T-helper 22 cell (primary cell): Measurements from ENCODE around the gene P2RY1.

ENCODE experiments used
- DNase-seq: peaks from one replicate; pipeline ENCODE4 v3.0.0-alpha.2; 2020; ENCODE audit warnings: low read depth

The P2RY1 gene, protein sequence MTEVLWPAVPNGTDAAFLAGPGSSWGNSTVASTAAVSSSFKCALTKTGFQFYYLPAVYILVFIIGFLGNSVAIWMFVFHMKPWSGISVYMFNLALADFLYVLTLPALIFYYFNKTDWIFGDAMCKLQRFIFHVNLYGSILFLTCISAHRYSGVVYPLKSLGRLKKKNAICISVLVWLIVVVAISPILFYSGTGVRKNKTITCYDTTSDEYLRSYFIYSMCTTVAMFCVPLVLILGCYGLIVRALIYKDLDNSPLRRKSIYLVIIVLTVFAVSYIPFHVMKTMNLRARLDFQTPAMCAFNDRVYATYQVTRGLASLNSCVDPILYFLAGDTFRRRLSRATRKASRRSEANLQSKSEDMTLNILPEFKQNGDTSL

DNA sequence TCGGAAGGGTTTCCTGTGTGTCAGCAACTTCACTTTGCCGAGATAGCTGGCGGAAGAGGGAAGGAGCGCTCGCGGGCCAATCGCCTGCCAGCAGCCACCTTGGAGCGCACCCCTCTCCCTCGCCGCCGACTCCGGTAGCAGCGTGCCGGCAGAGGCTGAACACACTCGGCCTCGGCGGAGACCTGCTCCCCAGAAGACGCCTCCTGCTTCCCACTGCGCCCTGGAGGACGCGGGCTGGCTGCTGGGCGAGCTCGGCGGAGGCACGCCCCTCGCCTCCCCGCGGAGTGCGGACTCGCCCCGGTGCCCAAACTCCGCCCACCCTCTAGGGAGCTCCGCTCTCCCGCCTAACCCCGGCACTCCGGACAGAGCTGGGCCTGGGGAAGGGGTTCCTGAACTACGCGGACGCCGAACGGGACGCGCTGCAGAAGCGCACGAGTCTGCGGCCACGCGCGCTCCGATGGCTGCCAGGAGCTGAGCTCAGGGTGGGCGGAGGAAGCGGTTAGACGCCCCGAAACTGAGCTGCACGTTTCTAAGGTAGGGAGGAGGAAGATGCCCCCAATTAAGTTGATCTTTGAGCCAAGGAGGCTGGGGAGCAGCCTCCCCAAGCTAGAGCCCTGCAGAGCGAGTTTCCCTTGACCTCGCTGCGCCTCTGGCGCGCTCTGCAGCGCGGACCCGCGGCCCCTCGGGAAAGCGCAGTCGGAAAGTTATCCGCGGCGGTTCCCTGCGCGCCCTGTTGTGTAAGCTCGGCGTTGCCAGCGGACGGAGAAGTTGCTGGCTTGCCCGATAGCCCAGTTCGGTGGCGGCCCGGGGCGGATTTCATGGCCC, at the start of gene P2RY1:
Gene P2RY1, plus strand, starts transcription at position 356 of the 825 bp plus-strand sequence. CDS start 652 bp downstream, outside the sequence.
- no peak for DNase-seq

DNA sequence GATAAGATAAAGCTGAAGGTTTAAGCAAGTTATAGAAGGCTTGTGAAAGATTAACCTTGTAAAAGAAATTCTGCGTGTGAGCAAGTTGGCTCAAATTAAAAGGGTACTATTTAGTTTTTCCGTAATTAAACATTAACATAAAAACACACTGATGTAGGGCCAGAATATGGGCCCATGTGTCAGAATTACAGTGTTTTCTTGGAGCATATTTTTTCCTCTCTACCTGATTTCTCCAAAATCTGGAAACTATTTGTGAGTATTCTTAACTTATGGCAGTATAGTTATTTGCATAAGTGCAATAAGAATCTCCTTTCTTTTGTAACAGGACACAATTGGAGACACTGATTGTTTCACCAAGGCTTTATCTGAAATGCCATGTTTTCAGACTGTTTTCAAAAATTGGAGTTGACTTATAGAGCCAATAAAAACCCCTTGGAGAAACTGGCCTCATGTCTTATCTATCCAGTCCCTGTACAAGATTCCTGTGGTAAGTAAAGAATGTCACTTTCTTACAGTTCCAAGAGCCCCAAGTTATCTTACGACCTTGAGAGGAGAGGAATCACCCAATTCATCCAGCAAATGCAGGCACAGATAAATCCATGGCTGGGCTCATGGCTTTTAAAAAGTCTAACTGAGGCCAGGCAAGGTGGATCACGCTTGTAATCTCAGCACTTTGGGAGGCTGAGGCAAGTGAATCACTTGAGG, 47.8 kb upstream of the P2RY1 start:
- DNase-seq: no peak

DNA sequence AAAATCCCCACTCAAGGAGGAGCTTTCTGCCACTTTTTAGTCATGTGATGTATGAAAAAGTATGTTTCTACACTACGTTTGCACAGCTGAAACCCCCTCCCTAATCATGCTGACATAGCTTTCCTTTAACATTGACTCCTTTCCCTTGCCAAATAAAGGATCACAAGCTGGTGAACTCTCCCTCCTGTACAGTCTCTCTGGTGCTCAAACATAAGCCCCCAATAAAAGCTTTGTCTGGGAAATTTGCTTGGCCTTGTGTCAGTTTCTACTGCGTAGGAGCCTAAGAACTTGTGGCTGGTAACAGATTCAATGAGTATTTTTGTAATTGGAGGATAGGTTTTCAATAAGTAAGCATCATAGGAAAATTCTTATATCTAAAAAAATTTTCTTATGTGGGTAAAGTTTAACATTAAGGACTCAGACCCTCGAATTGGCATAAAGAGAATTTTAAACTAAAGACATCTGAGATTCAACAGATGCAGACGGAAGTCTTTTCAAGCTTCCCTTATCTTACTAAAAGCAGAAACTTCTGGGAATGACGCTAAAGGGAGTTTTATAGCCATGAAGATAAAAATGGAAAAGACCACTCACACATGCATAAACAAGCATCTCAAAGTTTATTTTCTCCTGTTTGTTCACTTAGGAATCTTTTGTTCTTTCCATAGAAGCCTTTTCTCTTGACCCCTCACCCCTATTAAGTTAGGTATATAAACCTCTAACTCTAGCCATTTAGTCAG, 44.1 kb upstream of the P2RY1 start:
- no peak for DNase-seq

DNA sequence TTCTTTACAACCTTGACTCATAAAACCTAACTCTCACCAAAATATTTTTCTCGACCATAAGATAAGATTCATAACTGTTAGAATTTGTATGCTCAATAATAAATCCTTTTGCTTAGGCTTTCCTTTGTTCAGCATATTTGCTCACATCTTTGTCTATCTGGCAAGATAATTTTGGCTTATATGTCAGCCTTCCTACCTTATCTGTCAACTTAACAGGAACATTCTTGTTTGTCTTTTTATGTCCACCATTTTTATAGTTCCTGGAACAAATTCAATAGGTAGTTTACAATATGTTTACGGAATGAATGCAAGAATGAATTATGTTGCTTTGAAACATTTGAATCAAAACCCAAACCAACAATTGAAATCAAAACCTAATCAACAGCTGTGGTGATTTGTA, 41.0 kb upstream of the P2RY1 start:
- no peak for DNase-seq

DNA sequence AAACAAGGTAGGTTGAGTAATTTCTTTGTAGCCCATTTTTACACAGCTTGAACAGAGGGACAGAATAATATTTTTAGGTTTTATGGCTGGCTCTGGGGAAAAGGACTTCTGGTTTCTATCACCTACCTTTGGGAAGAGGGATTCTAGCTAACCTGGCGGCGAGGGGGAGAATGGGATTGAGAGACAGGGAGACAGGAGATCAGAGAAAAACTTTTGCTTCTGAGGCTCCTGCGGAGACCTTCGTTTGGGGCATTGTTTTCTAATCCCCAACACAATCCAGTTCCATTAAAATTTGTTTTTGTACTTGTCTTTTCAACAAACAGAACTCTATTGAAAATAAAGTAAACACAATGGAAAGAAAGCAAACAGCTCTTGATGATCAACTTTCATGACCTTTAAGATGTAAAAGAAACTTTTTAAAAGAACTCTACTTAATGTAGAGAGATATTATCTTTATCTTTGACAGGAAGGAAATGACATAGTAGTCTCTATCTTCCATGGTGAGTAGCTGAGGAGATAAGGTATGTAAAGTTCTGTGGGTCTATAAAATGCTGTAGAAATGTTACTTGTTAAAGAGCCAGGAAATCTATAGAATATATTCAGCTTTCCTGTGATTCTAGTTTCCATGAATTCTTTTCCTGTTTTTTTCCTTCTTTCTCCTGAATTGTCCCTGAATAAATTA, 37.0 kb upstream of the P2RY1 start:
- DNase-seq: no peak

DNA sequence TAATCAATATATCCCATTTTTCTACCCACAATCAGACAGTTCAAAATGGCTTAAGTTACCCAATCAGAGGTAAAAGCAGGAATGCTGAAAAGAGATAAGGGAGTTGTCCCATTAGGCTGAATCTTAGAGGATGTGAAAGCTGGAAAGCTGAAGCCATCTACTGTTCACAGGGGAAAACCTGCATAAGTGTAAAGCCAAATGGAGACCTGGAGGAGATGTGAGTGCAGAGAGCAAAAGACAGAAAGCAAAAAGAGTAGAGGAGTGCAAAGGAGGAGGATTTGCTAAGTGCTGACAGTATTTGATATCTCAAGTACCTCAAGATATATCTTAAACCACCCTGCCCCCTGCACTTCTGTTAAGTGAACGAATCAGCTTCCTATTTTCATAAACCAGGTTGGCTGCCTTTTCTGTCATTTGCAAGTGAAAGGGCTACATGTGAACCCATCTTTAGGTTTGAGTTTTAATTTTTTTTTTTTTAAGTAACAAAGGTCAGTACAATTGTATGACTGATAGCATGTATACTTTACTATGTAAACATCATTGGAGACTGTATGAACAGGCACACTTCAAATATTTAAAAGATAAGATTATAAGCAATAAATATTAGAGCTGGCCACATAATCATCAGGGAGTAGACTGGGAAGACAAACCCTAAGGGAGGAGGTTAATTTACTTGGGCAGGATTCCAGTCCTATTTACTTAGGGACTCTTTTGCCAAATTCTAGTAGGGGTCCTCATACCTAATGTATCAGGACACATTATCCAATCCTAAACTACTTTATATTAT, 22.8 kb upstream of the P2RY1 start:
- DNase-seq: no peak

DNA sequence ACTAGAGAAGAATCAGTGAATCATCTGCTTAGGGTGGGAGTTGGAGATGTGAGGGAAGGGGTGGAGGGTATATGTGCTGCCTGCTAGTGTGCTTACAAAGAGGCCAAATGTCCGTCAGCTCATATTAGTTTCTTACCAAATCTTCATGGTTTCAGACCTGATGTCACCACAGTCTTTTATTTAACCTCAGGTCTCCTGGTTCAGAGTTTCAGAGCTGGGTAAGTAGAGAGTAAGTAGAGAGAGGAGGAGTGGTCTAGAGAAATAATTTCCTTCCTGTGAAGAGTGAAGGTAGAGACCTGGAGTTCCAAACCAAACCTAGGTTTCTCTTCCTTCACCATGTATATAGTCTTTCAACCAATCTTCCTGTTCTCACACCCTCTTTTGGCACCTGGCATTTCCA, 17.5 kb upstream of the P2RY1 start:
- DNase-seq: no peak

DNA sequence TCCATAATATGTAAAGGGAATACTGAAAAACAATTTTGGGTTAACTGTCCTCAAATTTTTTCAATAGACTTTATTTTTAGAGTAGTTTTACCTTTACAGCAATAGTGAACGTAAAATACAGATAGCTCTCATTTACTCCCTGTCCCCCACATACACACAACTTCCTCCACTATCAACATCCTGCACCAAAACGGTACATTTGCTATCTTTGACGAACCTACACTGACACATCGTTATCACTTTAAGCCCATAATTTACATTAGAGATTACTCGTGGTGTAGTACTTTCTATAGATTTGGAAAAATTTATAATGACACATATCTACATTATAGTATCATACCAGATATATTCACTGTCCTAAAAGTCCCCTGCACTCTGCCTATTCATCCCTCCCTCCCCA, 16.9 kb upstream of the P2RY1 start:
- DNase-seq: no peak

DNA sequence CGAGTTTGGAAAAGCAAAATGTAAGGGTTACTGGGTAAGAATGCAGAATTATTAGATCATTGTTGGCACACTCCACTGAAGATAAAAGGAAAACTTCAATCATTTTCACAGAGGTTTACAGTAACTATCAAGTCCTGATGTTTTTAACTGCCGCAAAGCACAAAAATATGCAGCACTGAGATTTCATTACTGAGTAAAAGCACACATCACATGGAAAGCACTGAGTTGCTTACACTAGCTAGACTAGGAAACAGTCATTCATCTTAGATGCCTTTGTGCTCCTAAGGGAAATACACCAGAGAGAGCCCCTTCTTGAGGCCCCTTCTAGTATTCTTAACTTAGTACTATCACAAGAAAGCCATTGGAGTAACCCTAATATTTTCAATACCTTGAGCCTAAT, 11.8 kb upstream of the P2RY1 start:
- no peak for DNase-seq

DNA sequence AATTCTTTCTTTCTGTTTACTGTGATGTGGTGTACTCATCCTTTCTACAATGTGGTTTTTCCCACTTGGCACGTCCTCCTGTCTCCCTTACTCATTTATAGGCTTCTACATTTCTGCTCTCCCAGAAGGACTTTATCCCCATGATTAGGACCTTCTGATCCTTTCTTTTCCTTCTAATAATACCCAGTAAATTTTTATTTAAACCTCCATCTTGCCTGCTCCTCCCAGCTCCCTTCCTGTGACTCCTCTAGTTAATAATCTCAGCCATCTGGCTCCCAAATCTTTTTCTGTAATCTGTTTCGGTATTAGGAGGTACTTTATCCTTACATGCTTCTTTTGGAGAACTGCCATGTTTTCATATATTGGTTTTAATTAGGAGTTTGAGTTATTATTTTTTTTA, 11.2 kb upstream of the P2RY1 start:
- DNase-seq: no peak

DNA sequence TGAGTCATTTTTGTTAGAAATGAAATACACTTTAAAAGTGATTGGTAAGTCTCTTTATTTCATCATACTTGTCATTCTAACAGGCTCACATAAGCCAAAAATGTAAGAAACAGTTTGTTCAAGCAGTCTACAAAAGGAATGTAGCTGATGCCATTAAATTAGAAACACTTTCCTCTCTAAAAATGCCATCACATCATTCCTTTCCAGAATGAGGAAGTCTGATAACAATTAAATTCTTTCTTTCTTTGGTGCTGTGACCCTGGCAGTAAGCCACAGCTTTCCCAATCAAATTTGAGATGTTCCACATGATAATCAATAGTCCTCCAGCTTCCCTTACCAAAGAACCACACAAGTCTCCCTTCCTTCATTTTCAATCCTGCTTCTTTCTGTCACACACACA, 9.4 kb upstream of the P2RY1 start:
- DNase-seq: no peak

DNA sequence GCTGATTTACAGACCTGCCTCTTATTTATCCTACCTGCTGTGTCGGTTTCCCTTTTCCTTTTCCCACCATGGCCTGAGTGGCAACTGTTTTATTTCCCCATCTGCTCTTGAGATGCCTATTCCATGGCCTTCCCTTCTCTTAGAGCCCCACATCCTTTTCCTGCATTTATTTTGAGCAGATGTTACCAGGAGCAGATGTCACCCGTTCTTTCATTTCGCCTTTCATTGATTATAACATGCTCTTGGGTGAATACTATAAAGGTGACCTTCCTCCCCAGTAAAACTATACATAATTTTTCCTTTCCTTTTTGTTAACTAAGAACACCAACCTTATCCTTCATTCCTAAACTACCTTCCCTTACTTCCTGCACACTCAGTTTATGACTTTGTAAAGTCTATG, 8.5 kb upstream of the P2RY1 start:
- DNase-seq: no peak

DNA sequence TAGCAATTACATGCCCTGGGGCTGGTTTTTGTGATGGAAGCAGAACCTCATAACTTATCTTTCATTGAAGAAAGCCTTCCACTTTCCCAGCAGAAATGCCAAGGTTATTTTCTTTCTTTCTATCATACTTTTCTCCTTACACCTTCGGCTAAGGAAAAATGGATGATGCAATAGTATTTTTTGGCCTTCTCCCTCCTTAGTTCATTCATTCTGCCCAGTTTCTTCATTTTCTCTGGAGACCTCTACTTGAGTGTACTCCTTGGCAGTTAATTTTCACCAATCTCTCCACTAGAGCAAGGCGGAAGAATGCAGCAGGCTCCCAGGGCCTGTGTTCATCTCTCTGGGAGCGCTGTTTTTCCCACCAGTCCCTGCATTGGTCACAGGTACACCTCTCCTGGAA, 7.6 kb upstream of the P2RY1 start:
- DNase-seq: no peak

DNA sequence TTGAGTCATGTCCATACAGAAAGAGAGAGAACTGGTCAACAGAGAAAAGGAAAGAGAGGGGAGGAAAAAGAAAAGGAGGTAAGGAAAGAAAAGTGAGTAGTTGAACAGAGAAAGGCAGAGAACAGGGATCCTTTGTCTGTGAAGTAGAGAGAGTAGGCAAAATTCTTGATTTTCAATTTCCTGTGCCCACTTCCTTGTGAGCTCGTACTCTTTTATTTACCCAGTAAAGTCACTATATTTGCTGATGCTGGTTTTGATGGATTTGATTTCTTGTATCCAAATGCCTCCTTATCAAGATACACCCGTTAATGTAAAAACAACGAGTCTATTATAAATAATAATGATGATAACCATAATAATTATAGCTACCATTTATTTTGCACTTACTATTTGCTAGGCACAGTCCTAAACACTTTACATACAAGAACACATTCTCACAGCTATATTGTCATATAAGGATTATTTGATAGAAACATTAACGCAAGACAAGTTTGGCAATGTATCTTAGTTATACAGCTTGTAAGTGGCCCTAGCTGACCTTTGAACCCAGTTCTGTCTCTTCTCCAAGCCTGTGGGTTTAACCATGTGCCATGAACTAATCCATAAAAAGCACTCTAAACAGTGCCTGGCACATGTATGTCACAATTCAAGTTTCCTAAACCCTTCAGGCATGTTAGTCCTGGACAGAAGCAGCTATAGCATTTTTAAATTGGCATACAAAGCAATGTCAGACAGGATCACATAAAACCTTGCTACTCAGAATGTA, 6.7 kb upstream of the P2RY1 start:
- DNase-seq: no peak

DNA sequence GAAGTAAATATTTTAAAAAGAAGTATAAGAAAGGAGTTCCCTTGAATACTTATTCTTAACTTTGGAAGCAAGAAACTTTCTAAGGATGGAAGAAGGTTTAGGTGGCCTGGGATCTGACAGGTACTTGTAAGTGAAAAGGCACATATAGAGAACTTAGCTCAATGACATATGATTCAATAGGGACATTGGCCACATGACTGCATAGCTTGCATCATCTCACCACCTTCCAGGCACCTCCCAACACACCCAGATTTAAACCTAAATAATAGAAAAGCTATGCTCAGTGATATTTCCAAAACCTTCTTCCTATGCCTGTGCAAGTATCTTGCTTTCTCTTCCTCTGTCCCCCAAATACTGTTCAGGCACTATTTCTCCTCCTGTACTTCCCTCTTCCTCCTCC, 4.7 kb upstream of the P2RY1 start:
- DNase-seq: no peak

DNA sequence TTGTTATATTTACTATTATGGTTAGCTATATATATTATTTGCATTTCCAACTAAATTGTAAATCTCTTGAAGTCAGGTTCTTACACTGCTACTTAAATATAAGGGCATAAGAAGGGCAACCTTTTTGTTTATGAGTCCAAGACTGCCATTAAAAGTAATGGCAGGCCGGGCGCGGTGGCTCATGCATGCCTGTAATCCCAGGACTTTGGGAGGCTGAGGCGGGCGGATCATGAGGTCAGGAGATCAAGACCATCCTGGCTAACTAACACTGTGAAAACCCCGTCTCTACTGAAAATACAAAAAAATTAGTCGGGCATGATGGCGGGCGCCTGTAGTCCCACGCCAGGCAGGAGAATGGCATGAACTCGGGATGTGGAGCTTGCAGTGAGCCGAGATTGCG, 2.9 kb upstream of the P2RY1 start:
- no peak for DNase-seq

DNA sequence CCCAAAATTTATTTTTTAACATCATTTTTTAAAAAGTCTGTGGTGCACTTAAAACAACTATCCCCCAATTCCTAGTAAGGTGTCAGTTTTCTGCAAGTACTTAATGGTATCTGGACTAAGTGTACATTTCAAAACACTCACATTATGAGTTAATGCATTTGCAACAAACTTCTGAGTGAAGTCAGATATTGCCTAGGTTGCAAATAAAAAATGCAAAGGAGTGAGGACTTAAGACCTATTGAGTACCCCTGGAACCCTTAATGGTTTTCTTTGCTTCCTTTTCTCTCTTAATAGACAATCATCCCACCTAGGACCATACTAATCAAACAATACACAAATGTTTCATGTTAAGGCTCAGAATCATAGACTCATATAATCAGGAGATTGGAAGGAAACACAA, 1.8 kb upstream of the P2RY1 start:
- no peak for DNase-seq

DNA sequence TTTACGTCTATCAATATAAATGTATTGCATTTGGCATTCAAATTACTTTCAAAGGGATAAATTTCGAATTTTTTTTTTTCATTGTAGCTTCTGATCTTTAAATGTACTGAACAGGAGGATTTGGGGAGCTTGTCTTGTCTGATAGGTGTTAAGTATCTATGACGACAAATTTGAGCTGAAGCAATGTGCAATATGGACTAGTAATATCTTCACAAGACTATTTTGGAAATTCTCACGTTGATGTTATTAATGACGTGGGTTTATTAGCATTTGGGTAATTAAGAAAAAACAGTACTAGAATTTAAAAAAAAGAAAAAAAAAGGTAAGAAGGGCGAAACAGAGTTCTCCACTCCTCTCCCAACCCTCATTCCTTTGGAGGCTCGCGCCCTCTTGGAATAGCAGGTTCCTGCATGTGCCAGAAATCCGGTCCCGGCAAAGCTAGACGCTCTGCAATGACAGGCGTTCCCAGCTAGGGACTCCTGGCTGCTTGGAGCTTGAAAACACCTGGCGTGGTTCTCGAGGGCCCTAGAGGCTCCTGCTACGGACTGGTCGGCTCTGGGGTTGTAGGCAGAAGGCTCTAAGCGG, 648 bp upstream of the P2RY1 start:
- DNase-seq: no peak

DNA sequence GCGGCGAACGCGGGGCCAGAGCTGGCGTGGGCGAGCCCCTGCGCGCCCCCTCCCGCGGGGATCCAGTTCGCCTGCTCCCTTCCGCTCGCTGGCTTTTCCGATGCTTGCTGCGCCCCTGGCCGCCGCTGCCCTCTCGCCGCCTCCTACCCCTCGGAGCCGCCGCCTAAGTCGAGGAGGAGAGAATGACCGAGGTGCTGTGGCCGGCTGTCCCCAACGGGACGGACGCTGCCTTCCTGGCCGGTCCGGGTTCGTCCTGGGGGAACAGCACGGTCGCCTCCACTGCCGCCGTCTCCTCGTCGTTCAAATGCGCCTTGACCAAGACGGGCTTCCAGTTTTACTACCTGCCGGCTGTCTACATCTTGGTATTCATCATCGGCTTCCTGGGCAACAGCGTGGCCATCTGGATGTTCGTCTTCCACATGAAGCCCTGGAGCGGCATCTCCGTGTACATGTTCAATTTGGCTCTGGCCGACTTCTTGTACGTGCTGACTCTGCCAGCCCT, 721 bp downstream of the P2RY1 start:
- no peak for DNase-seq
